Inflammatory macrophage treated with lipopolysaccharide for 4 hours (primary cell): ENCODE data around the gene WDR45.

Source experiments
- DNase-seq: peaks from one replicate; pipeline ENCODE4 v3.0.0-alpha.2; 2020

The WDR45 gene

GRCh38 chrX:49079489-49080428 lies at the start of gene WDR45:
Gene WDR45, minus strand, starts transcription at chrX:49079887. Its CDS starts 1,792 bp downstream, at chrX:49078095.
- peak; percentile 78 for DNase-seq

DNA sequence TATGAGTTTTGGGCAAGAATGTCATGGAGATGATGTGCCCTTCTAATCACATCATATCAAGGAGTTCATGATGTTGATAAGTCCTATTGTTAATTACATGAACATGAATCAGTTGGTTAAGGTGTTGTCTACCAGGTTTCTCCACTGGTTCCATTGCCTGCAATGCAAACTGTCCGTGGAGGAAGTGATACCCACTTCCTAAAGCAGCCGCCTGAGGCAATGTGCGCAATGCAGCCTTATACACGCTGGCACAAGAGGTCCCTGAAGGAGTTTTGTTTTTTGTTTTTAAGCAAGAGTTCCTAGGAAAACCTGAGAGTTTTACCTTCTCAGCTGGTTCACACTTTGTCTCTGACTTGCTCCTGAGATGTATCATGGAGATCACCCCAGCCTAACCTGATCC lies 49.7 kb upstream of the WDR45 start:
- DNase-seq, result peak; percentile 36

DNA sequence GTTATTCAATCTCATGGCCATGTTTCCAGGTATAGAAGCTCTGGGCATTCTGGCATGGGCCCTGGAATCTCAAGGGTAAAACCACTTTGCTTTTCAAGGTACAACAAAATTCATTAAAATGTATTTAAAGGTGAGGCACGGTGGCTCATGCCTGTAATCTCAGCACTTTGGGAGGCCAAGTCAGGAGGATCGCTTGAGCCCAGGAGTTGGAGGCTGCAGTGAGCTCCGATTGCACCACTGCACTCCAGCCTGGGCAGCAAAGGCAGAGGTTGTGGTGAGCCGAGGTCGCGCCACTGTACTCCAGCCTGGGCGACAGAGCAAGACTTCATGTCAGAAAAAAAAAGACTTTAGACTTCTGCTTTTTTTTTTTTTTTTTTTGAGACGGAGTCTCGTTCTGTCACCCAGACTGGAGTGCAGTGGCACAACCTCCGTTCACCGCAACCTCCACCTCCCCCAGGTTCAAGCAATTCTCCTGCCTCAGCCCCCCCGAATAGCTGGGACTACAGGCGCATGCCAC lies 48.1 kb upstream of the WDR45 start:
- peak; percentile 15 for DNase-seq

- DNase-seq, result no peak
These were observed 42.8 kb upstream of the WDR45 start for GRCh38 chrX:49122499-49122898.

DNA sequence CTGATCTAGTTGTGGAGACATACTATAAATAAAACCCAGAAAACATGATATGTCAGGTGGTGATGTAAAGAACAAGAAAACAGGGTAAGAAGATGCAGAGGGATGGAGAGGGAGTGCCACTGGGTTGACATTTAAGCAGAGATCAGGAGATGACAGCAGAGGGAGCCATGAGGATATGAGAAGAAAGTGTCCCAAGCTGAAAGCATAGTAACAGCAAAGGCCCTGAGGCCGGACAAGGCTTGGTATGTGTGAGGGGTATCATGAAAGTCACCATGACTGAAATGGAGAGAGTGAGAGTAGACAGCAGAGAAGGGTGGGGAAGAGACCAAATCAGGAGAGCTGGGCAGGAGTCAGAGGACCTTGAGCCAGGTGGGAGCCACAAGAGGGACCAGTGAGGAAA lies 40.4 kb upstream of the WDR45 start:
- no peak for DNase-seq

DNA sequence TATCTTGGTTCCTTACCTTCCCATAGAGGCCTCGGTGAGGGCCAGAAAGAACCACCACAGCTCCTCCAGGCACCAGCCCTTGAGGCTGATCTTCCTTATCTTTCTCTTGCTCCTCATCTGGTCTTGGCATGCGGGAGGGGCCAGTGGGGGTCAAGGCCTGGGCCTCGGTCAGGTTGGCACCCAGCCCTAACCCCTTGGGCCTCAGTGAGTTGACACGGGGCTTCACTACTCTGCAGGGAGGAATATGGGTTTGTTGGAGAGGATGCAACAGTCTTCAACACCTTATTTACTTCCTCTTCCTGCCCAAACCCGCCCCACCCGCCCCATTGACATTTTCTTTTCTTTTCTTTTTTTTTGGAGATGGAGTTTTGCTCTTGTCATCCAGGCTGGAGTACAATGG lies 37.9 kb upstream of the WDR45 start:
- no peak for DNase-seq

DNA sequence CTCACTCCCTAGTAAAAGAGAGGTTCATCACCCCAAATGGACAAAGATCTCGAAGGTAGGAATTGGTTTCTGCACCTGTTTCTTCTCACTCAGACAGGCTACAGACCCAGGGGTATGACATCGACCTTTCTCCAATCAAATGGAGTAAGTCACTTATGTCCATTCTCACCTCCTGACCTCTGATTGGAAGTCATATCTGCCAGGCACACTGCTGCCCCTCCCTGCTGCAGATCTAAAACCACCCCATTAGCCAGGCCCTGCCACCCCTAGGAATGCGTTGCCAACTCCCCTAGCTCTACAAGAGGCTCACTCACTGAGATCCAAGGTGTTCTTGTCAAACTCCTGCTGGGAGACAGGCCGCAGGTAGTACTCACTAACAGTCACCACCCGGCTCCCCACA lies 37.0 kb upstream of the WDR45 start:
- no peak for DNase-seq

DNA sequence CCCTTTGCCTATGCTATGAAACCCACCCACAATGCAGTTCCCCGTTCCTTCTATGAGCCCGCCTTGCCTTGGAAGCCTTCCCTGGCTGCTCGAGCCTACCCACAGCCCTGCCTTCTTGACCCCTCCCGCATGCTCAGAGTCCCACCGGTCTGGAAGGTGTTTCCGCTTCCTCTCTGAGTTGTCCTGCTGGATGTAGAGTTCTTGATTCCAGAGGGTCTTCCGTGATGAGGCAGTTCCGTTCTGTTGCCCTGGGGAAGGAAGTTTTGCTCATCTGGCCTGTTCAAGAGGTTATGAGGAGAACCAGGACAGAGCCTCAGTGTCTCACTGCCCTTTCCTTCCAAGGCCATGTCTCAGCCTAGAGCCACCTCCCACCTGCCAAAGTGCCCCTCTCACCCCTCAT lies 36.4 kb upstream of the WDR45 start:
- no peak for DNase-seq

- no peak for DNase-seq
These were observed 32.1 kb upstream of the WDR45 start for GRCh38 chrX:49111791-49112190.

- DNase-seq, result no peak
These were observed 30.7 kb upstream of the WDR45 start for GRCh38 chrX:49110417-49110816.

DNA sequence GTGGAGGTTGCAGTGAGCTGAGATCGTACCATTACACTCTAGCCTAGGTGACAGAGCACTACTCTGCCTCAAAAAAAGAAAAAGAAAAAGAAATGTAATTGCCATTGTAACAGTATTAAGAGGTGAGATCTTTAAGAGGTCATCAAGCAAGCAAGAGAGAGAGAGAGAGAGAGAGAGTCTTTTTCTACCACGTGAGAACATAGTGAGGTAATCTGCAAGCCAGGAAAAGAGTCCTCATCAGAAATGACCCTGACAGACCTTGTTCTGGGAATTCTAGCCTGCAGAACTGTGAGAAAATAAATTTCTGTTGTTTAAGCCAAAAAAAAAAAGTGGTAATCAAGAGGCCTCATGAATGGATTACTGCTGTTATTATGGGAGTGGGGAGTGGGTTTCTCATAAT lies 29.0 kb upstream of the WDR45 start:
- no peak for DNase-seq

- DNase-seq, result peak; percentile 21
These were observed 27.2 kb upstream of the WDR45 start for GRCh38 chrX:49106930-49107329.

- no peak for DNase-seq
These were observed 26.6 kb upstream of the WDR45 start for GRCh38 chrX:49106296-49106695.

DNA sequence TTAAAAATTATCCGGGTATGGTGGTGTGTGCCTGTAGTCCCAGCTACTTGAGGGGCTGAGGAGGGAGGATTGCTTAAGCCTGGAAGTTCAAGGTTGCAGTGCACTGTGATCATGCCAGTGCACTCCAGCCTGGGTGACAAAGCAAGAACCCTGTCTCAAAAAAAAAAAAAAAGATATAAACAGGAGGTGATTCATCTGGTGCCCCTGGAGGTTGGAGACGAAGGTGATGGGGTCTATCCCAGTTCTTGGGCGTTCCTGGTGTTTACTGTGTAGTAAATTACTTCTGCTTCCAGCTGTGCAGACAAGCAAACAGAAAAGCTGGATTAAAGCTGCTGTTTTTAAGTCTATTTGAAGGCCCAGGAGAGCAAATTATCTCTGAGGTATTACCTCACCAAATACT lies 23.9 kb upstream of the WDR45 start:
- no peak for DNase-seq

GRCh38 chrX:49102190-49102589 lies 22.5 kb upstream of the WDR45 start:
- no peak for DNase-seq

- no peak for DNase-seq
These were observed 21.9 kb upstream of the WDR45 start for GRCh38 chrX:49101629-49101984.

DNA sequence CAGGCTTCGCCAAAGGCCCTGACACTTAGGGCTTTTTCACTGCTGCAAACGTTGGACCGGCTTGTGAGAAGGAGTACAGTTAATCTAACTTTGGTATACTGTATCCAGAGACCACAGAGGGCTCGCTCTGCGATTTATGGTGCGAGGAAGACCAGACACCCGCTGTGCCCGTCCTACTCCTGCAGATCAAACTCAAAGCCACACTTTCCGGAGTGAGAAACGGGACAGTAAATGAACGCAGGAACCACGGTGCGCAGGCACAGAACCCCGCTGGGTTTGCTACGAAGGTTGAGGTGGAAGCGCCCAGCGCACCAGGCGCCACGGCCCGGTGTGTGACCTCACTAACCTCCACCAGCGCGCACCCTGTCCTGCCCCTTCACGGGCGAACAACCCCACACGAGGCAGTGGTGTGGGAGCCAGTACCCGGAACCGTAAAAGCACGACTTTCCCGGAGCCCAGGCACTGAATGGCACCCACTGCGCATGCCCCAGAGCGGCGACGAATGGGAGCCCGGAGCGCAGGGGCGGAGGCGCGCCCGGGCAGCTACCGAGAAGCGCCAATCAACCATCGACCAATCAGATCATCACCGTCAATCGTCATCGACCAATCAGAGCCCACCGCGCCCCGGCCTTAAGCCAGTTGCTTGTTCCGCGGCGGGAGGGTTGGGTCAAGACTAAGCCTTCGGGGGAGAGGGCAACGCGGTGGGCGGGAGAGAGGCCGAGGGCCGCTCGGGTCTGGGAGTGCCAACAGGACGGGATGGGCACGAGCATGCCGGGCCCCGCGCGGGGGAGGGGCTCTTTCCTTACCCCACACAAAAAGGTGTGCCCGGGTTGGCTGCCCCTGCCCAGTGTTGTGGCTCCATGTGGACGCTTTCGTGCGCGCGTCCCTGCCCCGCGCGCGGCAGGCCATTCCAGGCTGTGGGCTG lies 21.3 kb upstream of the WDR45 start:
- peak; percentile 92 for DNase-seq

DNA sequence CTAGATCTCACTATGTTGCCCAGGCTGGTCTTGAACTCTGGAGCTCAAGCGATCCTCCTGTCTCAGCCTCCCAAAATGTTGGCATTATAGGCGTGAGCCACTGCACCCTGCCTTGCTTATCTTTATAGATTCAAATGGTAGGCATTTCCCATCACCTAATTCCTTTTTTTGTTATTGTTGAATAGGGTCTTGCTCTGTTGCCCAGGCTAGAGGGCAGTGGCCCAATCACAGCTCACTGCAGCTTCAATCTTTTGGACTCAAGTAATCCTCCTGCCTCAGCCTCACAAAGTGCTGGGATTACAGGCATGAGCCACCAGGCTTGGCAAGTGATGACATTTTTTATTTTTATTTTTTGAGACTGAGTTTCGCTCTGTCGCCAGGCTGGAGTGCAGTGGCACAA lies 16.7 kb upstream of the WDR45 start:
- DNase-seq, result no peak

DNA sequence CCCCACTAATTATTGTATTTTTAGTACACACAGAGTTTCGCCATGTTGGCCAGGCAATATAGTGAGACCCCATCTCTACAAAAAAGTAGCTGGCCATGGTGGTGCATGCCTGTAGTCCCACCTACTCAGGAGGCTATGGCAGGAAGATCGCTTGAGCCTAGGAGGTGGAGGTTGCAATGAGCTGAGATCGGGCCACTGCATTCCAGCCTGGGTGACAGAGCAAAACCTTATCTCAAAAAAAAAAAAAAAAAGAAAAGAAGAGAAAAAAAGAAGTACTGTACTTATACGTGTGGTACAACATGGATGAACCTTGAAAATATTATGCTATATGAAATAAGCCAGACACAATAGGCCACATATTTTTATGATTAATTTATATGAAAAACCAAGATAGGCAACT lies 9.9 kb upstream of the WDR45 start:
- no peak for DNase-seq

DNA sequence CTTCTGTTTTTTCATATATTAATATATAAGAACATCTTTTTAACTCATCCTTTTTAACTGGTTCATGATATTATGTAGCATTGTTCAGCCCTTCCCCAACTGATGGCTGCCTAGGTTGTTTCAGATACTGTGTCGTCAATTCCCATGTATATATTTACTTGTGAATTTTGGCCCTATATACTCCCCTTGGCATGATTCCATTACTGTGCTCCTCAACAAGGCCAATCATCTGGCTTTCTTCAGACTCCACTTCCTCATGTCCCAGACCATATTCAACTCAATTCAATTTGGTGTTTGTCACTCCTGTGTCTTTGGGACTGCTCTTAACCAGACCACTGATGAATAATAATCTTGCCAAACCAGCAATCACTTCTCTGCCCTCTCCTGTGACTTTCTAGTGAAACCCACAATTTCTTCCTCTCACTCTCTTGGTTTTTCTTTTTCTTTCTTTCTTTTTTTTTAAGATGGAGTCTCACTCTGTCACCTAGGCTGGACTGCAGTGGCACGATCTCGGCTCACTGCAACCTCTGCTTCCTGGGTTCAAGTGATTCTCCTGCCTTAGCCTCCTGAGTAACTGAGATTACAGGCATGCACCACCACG lies 2.7 kb upstream of the WDR45 start:
- peak; percentile 8 for DNase-seq

DNA sequence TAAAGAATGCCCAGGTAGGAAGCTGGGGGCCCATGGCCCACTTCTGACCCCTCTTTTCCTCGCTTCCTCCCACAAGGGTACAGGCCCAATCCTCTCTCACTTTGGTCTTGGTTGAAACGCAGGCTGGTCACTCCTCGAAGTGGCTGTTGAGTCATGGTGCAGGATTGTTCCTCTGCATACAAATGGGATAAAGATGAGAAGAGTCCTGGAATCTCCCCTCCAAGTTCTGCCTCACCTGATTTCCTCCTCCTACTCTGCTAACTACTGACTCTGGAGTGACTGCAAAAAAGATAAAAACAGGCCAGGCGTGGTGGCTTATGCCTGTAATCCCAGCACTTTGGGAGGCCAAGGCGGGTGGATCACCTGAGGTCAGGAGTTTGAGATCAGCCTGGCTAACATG lies 1.7 kb downstream of the WDR45 start:
- no peak for DNase-seq

DNA sequence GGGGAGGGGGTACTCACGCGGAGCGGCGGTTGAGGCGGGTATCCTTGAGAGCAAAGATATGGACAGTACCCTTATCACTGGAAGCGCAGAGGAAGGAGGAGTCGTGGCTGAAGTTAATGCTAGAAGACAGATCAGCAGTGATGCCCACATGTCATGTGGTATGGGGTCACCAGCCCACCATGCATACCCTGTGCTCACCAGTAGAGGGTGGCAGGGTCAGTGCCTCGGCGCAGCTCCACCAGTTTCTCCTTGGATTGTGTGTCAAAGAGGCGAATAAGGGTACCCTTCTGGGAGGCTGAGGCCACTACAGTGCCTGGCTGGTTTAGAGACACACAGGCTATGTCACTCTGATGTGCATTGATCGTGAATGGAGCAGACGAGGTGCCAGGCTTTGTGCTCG lies 4.3 kb downstream of the WDR45 start:
- DNase-seq, result no peak
